Putamen (tissue), 1 donor: ENCODE results near the gene ASXL2.
A peak's percentile ranks its signal among the peaks of the same experiment; 100 is the strongest.
"Not testable (repeated sequence)": the region's sequence is repeated elsewhere in the genome, so short reads cannot be mapped to it uniquely, and the experiment has no call there.

Source experiments
- DNase-seq: peaks from one replicate; pipeline ENCODE4 v3.0.0-alpha.2; 2016; ENCODE audit warnings: low spot score

The ASXL2 gene

DNA sequence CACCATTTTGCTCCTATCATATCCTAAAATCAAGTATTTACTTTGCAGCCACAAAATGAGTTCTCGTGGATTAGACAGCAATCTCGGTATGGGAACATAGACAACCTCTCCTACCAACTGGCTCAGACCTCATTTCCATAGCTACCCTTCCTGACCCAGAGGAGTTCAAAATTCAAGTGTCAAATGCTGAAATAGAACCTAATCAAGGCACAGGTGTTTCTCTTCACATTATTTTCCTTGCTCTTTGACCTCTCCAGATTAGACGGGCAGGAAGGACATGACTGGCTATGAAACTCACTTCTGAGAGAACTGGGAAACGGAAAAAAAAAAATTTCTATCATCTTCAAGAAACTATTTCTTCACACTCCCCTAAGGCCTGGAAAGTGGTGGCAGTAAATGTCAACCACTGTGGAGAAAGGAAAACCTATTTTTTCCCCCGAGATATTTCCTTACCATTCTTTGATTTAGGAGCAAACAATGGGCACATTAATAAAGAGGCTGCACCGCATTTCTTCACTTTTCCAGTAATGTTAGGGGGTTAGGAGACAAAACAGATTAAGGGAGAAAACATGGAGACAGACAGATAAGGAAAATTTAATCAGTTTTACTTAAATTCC, 141.3 kb downstream of the ASXL2 start:
- DNase-seq: no peak

DNA sequence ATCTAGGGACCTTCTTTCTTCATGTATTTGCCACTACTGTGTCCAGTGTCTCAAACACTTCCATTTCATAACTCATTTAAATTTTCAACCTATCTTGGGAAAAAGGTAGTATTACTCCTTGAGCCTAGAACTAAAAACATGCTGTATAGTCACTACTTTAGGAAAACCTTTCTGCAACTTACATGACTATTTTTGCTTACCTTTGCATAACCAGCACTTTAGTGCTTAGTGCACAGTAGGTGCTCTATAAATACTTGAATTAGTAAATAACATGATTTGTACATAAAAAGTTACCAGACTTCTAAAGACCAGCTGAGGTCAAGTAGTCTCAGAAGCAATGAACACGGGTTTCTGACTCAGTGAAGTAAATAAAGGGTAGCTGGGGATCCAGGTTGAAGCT, 142.5 kb downstream of the ASXL2 start:
- no peak for DNase-seq

DNA sequence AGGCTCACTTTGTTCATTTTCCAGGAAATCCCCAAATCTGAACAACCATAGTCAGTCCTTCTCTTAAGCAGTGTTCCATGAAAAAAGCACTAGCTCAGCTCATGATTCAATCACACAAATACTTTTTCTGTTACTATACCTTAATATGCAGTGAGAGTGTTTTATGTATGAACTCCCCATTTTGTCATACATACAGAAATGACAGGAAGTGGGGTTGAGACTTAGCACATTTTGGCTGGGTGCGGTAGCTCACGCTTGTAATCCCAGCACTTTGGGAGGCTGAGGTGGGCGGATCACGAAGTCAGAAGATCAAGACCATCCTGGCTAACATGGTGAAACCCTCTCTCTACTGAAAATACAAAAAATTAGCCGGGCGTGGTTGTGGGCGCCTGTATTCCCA, 149.7 kb downstream of the ASXL2 start:
- DNase-seq: no peak

DNA sequence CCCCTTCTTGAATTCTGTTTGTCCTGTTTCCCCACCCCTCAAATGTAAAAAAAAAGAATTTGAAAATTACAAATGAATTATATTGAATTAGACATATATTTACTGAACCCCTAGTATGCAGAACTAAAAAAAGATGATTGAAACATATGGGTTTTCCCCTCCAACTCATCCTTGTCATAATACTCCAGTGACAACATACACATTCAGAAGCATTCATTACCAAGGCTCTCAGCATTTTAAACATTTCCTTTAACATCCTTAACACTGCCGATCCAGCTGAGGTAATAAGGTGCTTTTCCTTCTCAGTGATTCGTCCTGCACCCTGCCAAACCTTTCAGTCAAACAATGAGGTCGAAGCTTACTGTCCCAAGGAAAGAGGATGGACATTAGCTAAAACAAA, 151.8 kb downstream of the ASXL2 start:
- no peak for DNase-seq

DNA sequence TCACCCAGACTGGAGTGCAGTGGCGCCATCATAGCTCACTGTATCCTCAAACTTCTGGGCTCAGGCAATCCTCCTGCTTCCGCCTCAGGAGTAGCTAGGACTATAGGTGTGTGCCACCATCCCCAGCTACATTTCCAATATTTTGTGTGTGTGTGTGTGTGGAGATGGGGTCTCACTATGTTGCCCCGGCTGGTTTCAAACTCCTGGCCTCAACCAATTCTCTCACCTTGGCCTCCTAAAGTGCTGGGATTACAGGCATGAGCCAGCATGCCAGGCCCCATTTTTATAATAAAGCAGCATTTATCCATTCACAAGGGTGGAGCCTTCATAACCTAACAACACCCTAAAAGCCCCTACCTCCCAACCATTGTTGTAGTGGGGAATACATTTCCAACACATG, 152.4 kb downstream of the ASXL2 start:
- no peak for DNase-seq

DNA sequence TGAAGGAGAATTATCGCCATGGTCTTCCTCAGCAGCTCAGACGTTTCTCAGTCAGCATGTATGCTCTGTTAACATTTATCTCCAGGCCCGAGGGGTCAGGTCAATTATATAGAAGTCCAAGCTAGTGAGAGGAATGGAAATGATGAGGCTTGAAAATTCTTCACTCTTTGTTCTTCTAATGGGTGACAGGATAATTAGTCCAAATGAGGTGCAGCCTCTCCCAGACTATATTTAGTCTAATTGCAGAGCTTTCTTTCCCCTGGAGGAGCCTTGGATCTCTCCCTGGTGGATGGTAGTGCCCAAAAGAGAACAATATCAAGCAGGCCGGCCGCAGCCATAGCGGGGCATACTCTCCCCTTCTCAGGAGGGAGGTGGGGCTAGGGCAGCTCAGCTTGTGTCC, 153.5 kb downstream of the ASXL2 start:
- DNase-seq: no peak

DNA sequence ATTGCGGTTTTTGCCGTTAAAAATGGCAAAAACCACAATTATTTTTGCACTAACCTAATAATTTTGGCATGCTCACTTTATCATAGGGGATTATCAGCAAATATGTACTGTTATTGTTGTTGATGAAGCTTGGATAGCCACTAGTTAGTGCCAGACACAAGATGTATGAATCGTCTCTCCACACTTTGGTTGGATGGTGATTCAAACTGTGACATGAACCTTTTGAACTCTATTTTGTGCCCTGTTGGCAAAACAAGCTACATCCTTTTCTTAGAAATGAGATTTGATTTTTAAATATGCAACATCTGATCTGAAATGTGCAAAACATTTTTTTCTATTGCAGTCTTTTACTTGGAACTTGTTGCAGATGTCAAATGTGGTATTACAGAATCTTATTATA, 156.1 kb downstream of the ASXL2 start:
- no peak for DNase-seq

DNA sequence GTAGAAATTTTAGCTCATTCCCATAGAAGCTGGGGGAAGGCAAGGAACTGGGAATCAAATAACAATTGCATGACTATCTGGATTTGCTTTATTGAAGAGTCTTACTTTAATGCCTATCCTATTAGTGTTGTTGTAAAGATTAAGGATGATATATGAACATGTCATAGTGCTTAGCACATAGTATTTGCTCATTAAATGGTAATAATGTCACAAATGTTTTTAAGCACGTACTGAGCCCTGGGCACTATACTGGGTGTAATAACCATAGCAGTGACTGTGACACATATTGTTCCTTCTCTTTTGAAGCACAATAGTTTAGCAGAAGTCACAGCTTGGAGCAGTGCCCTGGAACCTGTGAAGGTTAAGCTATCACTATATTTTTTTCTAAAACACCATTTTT, 157.7 kb downstream of the ASXL2 start:
- no peak for DNase-seq

DNA sequence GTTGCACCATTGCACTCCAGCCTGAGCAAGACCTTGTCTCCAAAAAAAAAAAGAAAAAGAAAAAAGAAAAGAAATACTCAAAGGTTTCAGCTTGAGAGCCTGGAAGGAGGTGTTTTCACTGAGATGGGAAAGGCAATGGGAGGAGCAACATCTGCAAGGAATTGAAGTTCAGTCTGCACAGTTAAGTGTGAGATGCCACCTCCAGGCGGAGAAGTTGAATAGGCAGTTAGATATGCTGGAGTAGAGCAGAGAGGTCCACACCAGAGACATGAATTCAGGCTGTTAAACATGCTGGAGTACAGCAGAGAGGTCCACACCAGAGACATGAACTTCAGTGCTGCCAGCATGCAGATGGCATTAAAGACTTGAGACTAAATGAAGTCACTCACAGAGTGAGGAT, 163.5 kb downstream of the ASXL2 start:
- no peak for DNase-seq

DNA sequence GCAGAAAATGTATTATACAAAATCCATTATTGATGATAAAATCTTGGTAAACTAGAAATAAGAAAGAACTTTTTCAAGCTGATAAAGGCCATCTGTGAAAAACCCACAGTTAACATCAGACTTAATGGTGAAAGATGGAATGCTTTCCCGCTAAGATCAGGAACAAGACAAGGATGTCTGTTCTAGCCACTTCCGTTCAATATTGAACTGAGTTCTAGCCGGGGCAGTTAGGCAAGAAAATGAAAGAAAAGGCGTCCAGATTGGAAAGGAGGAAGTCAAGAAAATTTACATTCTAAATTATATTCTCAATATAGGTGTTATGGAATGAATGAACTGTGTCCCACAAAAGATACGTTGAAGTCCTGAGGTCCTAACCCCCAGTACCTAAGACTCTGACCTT, 165.8 kb downstream of the ASXL2 start:
- DNase-seq: no peak

DNA sequence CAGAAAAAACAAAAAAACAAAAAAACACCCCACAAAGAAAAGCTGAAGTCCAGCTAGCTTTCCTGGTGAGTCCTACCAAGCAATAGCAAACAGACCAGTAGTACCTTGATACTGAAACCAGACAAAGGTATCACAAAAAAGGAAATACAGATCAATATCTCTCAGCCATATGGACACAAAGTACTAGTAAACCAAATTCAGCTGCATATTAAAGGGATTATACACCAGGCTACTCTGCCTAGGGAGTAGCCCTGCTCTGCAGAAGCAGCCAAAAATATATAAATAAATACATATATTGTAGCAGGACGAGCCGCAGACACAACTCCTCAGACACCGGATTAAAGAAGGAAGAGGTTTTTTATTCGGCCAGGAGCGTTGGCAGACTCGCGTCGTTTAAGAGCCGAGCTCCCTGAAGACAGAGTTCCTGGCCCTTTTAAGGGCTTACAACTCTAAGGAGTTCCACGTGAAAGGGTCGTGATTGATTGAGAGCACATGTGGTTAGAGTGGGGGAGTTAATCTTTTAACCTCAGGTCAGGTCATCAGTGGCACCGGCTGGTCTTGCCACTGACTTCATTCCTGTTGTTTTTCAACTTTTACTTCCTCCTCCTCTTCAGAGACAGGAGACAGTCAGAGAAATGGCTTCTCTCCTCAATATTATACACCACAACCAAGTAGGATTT, 166.5 kb downstream of the ASXL2 start:
- DNase-seq: no peak

DNA sequence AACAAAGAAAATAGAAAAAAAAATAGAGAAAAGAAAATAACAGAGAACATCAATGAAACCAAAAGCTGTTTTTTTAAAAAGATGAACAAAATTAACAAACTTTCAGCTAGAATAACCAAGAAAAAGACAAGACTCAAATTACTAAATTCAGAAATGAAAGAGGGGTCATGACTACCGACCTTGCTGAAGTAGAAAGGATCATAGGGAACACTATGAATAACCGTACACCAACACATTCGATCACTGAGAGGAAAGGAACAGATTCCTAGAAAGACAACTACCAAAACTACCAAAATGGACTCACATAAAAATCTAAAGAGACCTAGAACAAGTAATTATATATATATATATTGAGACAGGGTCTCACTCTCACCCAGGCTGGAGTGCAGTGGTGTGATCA, 167.5 kb downstream of the ASXL2 start:
- no peak for DNase-seq

DNA sequence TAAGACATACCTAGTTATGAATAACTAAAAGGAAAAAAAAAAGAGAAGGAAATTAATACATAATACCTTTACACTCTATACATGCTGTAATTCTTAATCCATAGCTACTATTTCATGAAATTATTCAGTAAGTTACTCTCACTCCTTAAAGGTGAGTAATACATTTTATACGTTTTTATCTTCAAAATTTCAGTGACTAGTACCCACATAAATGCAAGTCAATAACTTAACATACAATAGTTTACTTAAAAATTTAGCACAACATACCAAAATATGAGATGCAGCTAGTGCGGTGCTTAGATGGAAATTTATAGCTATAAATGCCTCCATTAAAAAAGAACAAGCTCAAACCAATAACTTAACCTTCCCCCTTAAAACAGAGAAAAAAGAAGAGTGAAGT, 168.9 kb downstream of the ASXL2 start:
- no peak for DNase-seq

DNA sequence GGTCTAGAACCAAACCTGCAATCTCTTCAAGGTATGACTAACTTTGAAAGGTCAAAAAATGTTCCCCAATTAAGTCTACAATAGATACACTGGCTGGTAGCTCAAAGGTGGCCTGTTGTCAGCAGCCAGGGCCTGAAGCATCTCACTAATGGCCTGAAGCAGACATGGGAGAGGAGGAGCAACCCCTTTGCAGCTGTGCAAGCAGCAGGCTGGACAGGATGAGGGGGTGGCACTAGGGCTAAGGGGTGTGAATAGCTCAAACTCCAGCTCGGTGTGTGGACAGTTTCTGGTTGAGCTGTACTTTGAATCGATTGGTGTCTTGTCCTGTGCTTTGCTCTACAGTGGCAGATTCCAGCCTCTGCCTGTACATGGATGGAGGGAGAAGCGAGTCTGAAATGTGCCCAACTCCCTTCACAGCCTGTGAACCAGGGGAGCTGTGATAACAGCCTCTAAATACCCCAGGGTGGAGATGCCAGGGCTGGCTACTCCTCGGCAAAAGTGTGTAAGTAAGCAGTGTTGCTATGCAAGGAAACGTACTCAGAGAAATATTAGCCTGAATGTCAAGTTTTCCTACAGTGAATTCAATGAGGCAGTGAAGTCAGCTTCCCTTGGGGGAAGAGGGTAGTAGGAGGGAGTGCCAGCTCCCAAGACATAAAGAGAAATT, 170.2 kb downstream of the ASXL2 start:
- DNase-seq: no peak

DNA sequence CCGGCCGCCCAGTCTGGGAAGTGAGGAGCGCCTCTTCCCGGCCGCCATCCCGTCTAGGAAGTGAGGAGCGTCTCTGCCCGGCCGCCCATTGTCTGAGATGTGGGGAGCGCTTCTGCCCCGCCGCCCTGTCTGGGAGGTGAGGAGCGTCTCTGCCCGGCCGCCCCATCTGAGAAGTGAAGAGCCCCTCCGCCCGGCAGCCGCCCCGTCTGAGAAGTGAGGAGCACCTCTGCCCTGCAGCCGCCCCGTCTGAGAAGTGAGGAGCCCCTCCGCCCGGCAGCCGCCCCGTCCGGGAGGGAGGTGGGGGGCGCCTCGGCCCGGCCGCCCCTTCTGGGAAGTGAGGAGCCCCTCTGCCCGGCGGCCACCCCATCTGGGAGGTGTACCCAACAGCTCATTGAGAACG, 172.7 kb downstream of the ASXL2 start:
- not testable (repeated sequence) for DNase-seq

DNA sequence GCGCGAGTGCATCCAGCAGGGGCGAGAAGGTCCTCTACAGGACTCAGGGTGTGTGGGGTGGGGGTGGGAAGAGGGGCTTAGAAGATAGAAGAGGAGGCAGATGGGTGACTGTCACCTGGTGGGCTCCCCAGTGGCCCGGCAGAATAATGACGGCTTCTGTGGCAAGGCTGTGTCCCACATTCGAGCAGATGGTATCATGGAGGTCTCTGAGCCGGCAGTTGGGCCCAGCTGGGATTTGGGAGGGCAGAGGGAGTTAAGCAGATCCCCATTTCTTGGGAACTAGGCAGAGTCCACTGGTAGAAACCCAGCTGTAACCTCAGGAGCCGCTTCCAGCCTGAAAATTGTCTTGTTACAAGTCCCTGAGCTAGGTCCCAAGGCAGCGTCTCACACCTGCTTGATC, 176.5 kb downstream of the ASXL2 start:
- no peak for DNase-seq

DNA sequence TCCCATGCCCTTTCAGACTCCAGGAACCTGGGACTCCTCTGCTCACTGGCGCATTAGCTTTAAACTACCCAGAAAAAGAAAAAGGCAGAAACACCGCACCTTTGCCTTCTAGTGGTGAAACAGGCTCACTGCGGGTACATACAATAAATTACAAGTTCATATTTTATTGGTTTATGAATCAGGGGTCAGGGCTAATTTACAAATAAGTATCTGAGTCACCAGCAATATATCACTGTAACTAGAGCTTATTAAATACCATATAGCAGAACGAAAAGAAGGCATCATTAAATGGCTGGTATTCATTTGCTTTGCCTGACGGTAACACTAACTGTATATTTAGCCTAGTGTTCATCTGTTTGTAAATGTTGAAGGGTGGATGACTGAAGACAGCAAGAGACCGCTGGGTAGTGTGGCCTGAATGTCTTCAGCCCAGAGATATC, 178.0 kb downstream of the ASXL2 start:
- DNase-seq: peak; percentile 24

DNA sequence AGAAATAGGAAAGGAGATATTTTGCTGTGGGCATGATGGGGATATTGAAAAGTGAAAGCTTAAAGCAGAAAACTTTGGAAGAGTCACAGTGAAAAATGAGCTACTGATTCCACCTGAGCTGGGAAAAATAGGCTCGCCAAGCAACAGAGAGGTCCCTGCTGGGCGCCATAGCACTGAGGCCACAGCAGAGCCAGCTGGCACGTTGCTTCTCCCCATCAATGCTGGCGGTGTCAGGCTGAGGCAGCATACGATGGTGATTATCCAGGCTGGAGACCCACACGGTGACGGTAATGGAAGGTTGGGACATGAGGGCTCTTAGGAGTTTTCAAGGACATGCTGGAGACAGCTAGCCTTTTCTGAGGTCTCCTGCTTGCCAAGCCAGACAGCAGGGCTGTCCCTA, 179.1 kb downstream of the ASXL2 start:
- DNase-seq: no peak

DNA sequence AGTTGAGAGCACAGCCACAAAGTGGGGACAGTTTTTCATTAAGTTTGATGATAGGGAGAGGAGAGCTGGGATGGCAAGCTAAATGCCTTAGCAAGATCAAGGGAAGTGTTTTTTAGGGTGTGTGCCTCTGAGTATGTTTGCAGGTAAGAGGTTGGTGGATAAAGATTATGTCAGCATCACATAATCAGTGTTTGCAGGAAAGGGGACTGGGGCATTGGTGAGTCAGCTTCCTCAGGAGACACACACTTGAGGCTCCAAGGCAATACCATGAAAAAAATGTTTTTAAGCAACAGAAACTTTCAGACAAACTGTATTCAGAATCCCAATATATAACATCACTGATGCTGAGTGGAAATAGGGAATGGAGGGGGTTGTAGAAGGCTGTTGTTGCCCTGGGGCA, 179.5 kb downstream of the ASXL2 start:
- DNase-seq: no peak

DNA sequence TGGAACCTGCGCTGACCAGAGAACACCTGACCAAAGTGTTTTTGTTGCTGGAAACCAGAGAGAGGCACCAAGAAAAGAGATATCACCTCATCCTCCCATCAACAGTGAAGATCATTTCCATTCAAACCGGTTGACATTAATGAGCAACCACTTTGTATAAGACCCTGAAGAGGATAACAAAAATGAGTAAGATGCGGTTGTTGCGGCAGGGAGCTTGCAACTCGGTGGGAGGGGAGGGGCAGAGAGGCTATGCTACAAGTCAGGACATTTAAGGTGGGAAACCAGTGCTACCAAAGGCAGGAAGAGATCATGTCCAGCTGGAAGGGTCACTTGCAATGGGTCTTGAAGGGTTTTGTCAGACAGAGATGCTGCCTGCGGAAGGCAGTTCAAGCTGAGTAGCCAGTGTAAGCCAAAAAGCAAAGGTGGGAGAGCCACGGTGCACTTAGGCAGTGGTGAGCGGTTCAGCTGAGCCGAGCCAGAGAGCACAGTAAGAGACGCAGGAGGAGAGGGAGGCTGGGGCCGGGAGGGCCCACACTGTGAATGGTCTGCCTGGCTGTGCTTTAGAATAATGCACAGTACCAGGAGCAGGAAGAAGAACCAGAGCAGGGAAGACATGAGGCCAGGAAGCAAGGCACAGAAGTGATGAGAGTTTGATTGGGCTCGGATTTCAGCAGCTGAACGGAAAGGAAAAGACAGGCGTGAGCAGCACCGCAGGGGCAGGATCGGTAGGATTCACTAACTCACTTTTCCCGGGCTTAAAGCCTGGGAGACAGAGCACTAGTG, 180.5 kb downstream of the ASXL2 start:
- DNase-seq: no peak

DNA sequence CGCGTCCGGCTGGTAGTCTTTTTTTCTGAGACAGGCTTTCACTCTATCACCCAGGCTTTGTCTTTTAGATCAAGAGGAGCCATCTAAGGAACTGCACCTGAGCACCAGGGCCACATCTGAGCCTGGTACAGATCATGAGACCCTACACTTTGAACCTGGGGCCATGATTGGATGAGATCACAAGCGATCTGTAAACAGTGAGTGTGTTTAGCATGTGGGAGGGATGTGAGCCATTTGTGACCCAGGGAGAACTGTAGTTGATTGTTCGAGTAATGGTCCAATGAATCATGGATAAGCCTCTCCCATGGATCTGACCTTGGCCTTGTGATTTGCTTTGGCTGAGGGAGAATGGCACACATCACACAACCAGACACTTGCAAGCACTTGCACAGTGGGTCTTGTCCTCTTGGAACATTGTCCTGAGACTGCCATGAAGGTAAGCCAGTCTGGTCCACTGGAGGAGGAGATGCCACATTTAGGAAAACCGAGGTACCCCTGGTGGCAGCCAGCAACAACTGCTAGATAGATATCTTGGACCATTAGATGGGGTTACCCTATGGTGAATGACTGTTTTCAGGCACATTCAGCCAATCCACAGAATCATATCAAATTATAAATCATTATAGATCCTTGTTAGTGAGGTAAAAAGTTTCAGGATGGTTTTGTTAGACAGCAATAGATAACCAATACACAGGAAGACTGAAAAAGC, 185.4 kb downstream of the ASXL2 start:
- DNase-seq: no peak

DNA sequence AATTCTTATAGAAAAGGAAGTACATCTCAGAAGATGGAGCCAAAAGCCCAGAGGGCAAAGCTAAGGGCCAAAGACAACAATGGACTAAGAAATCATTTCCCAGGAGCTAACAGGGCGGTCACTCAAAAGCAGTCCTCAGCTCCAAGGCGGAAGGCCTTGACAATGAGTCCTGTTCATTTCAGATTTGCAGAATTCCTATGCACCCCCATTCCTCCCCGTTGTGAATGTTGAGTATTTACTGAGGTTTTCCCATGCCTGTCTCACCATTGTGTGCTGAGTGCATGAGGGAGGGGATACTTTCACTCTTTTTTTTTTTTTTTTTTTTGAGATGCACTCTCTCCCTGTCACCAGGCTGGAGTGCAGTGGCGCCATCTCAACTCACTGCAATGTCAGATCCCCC, 186.1 kb downstream of the ASXL2 start:
- no peak for DNase-seq
